HG02763 (cell line): ENCODE results near the gene THADA.

ENCODE experiments used
- ATAC-seq: cut with Tn5 transposase; IDR thresholded peaks from one replicate; pipeline ENCODE4 v1.9.1; 2021; ENCODE audit warnings: mild to moderate bottlenecking, moderate library complexity; ENCODE audit not compliant: unreplicated experiment

Gene THADA

GRCh38 chr2:43472527-43473194, 123.2 kb downstream of the THADA start:
- ATAC-seq = no peak

- ATAC-seq = no peak
Measured at GRCh38 chr2:43469713-43470112, 126.1 kb downstream of the THADA start.

GRCh38 chr2:43469094-43469493, 126.7 kb downstream of the THADA start:
- no peak for ATAC-seq

GRCh38 chr2:43467891-43468290, 127.9 kb downstream of the THADA start:
- no peak for ATAC-seq

- ATAC-seq = no peak
Measured at GRCh38 chr2:43465234-43465633, 130.6 kb downstream of the THADA start.

- ATAC-seq = no peak
Measured at GRCh38 chr2:43464590-43464989, 131.2 kb downstream of the THADA start.

- no peak for ATAC-seq
Measured at GRCh38 chr2:43462866-43463641, 132.8 kb downstream of the THADA start.

GRCh38 chr2:43461453-43462073, 134.3 kb downstream of the THADA start:
- peak; percentile 88 for ATAC-seq

GRCh38 chr2:43460611-43461365, 135.1 kb downstream of the THADA start:
- ATAC-seq = no peak

GRCh38 chr2:43460174-43460546, 135.7 kb downstream of the THADA start:
- ATAC-seq = no peak

- no peak for ATAC-seq
Measured at GRCh38 chr2:43459446-43460173, 136.2 kb downstream of the THADA start.

GRCh38 chr2:43458014-43458628, 137.7 kb downstream of the THADA start:
- ATAC-seq = no peak

GRCh38 chr2:43455731-43456642, 139.9 kb downstream of the THADA start:
- ATAC-seq = no peak

- ATAC-seq = no peak
Measured at GRCh38 chr2:43455296-43455695, 140.5 kb downstream of the THADA start.

GRCh38 chr2:43454791-43455190, 141.0 kb downstream of the THADA start:
- no peak for ATAC-seq

GRCh38 chr2:43453179-43454170, 142.4 kb downstream of the THADA start:
- ATAC-seq = no peak

- ATAC-seq = no peak
Measured at GRCh38 chr2:43452318-43452731, 143.5 kb downstream of the THADA start.

GRCh38 chr2:43450617-43451016, 145.2 kb downstream of the THADA start:
- ATAC-seq = no peak
